Hematopoietic multipotent progenitor cell treated with erythropoietin and hydrocortisone succinate and interleukin-3 and kit ligand, for 15 days (in vitro differentiated cells): ENCODE data around the gene ALLC.

Source experiments
- DNase-seq: peaks from one replicate; pipeline ENCODE4 v3.0.0-alpha.2; 2015; ENCODE audit warnings: low spot score

The ALLC gene

GRCh38 chr2:3679180-3679579, 21.2 kb downstream of the ALLC start:
- no peak for DNase-seq

GRCh38 chr2:3679616-3680393, 21.8 kb downstream of the ALLC start:
- DNase-seq: no peak

GRCh38 chr2:3680548-3681345, 22.7 kb downstream of the ALLC start:
- no peak for DNase-seq

- DNase-seq: no peak
Measured at GRCh38 chr2:3681625-3682024, 23.6 kb downstream of the ALLC start.

GRCh38 chr2:3682811-3683210, 24.8 kb downstream of the ALLC start:
- no peak for DNase-seq

- no peak for DNase-seq
Measured at GRCh38 chr2:3683748-3684454, 25.9 kb downstream of the ALLC start.

GRCh38 chr2:3689998-3690748, 32.2 kb downstream of the ALLC start:
- no peak for DNase-seq

- no peak for DNase-seq
Measured at GRCh38 chr2:3692375-3692774, 34.4 kb downstream of the ALLC start.

- no peak for DNase-seq
Measured at GRCh38 chr2:3696545-3696944, 38.5 kb downstream of the ALLC start.

GRCh38 chr2:3701071-3701470, 43.1 kb downstream of the ALLC start:
- no peak for DNase-seq

GRCh38 chr2:3703236-3703756, 45.3 kb downstream of the ALLC start, which contains the start of gene DCDC2C:
TSS of gene DCDC2C (plus strand) at chr2:3703575. CDS start at chr2:3703752, 177 bp downstream.
- no peak for DNase-seq

- no peak for DNase-seq
Measured at GRCh38 chr2:3703757-3704355, 45.9 kb downstream of the ALLC start.

GRCh38 chr2:3704692-3705091, 46.7 kb downstream of the ALLC start:
- no peak for DNase-seq

- no peak for DNase-seq
Measured at GRCh38 chr2:3705782-3706181, 47.8 kb downstream of the ALLC start.

GRCh38 chr2:3706892-3707291, 48.9 kb downstream of the ALLC start:
- no peak for DNase-seq

- DNase-seq: no peak
Measured at GRCh38 chr2:3708576-3708975, 50.6 kb downstream of the ALLC start.

GRCh38 chr2:3709225-3709624, 51.2 kb downstream of the ALLC start:
- no peak for DNase-seq

GRCh38 chr2:3712424-3712823, 54.4 kb downstream of the ALLC start:
- no peak for DNase-seq

- no peak for DNase-seq
Measured at GRCh38 chr2:3712831-3713503, 55.0 kb downstream of the ALLC start.

GRCh38 chr2:3718679-3719078, 60.7 kb downstream of the ALLC start:
- DNase-seq: no peak

GRCh38 chr2:3725002-3725401, 67.0 kb downstream of the ALLC start:
- no peak for DNase-seq
